Heart left ventricle (tissue), 16 donors: ENCODE measurements around the gene ICAM5. TPM values are rescaled to one million over a fixed set of nuclear protein-coding genes. Genes with fewer than 3 reads are reported as not detected.
A peak's percentile ranks its signal among the peaks of the same experiment; 100 is the strongest.

ENCODE experiments used
- ATAC-seq, 4 donors: fragments of 200-7000 bp; cut with Tn5 transposase; one replicate each; pipeline ENCODE4 v1.9.1; 2020 to 2022; ENCODE audit warnings: moderate library complexity in 4 of 4, mild to moderate bottlenecking in 3 of 4, moderate number of reproducible peaks in 1 of 4
- DNase-seq, 5 donors: peaks; one replicate each; pipeline ENCODE4 v3.0.0-alpha.2; 2020
- H3K27ac ChIP-seq, 12 donors: fragments of 200-600 bp; sonication (generic) in 4 of 12; one replicate each; pipeline versions ENCODE4 v1.5.0 to v1.8.0; 2016 to 2022; ENCODE audit warnings: mild to moderate bottlenecking in 2 of 12
- H3K27me3 ChIP-seq, 9 donors: fragments of 200-600 bp; sonication (generic) in 2 of 9; one replicate each; pipeline versions ENCODE4 v1.5.1 to v1.8.0; 2016 to 2022; ENCODE audit warnings: mild to moderate bottlenecking in 3 of 9
- H3K36me3 ChIP-seq, 9 donors: fragments of 200-600 bp; sonication (generic) in 2 of 9; one replicate each; pipeline versions ENCODE4 v1.5.0 to v1.8.0; 2018 to 2022; ENCODE audit warnings: mild to moderate bottlenecking in 2 of 9
- H3K4me1 ChIP-seq, 12 donors: fragments of 200-600 bp; sonication (generic) in 4 of 12; one replicate each; pipeline versions ENCODE4 v1.5.0 to v1.8.0; 2016 to 2022; ENCODE audit warnings: mild to moderate bottlenecking in 3 of 12
- H3K4me3 ChIP-seq, 12 donors: fragments of 200-600 bp; sonication (generic) in 4 of 12; one replicate each; pipeline versions ENCODE4 v1.5.0 to v1.8.0; 2017 to 2022; ENCODE audit warnings: mild to moderate bottlenecking in 9 of 12, moderate library complexity in 4 of 12
- H3K9me3 ChIP-seq, 12 donors: fragments of 200-600 bp; sonication (generic) in 4 of 12; one replicate each; pipeline versions ENCODE4 v1.5.0 to v1.8.0; 2016 to 2022; ENCODE audit warnings: mild to moderate bottlenecking in 1 of 12
- POLR2A ChIP-seq, 2 donors: fragments of 450-650 bp; IDR thresholded peaks; one replicate each; pipeline ENCODE4 v1.6.1; 2017; ENCODE audit warnings: antibody characterized with exemption in 2 of 2, mild to moderate bottlenecking in 2 of 2, moderate library complexity in 2 of 2
- WGBS, 4 donors: extraction: QIAGEN DNeasy Blood & Tissue Kit in 2 of 4; methylation state at CpG; one replicate each; pipeline versions ENCODE4 v1.1.5 to v1.1.7; 2013 to 2018; 5-methylcytosine and 5-hydroxymethylcytosine counted together
- intact Hi-C, 10 donors: fragments of 100-400 bp; cut with DNase I; formaldehyde crosslinking; loops; one replicate each; pipeline versions ENCODE4 v1.11.1 to v1.14.2; 2022
- polyA plus RNA-seq, 2 donors: library from polyadenylated mRNA; stranded (reverse); fragments of 200-250 nt; gene quantifications; one replicate each; pipeline ENCODE4 v1.2.3, GENCODE V29; 2013
- total RNA-seq, 9 donors: library from RNA; depleted of rRNA in 2 of 9; stranded (reverse); fragments of >200 nt in 2 of 9; fragmentation: NEBNext Ultra II Directional in 3 of 9; extraction: Animal tissue kit (Norgen Biotek cat#: 25700) in 3 of 9; gene quantifications; one replicate each; pipeline versions ENCODE4 v1.1.0 to v1.2.4, GENCODE V29; 2016 to 2023
- TF ChIP-seq, protein P1 (sequence below), 12 donors: fragments of 200-600 bp; sonication (generic) in 4 of 12; IDR thresholded peaks; one replicate each; pipeline versions ENCODE4 v1.5.0 to v1.8.0; 2018 to 2022; ENCODE audit warnings: antibody characterized with exemption in 12 of 12, mild to moderate bottlenecking in 5 of 12
- donor health status: ischemic (EF 13 %, LVEDD 7.1; RV severe dilation, severe dysfunction).
- donor health status: healthy with polysubstance abuse.
- donor health status: DM: no; HTN: yes; CAD: no.
- donor health status: DM: no; HTN: no; CAD: no.
- donor health status: ischemic (EF 25% LVEDD 6.9; RV normal size, moderate dysfunction).
- donor health status: ischemic (EF 25% LVEDD 5.7; RV mildly dilated, moderate dysfunction).
- donor health status: healthy.
- donor health status: DM: yes; HTN: yes; CAD: no.
- donor health status: ischemic (EF 35%, LVEDD 5.7; RV mildly dilated, moderate dysfunction).
- donor health status: nonischemic (EF 11% LVEDD 7.7; RV severe dilation, severe dysfunction).
- donor health status: DM: yes; HTN: yes; CAD: no.
- donor health status: PGD.
- donor health status: ischemic (EF 29% LVEDD 5.4; RV normal size, mild dysfunction).
- donor health status: nonischemic (EF 23%, LVEDD 6.1; RV moderate dilation, normal function).

Gene ICAM5
- total and polyA plus RNA-seq, 11 donors: 0.11 to 0.98 (median 0.34) TPM; not detected in 2

DNA sequence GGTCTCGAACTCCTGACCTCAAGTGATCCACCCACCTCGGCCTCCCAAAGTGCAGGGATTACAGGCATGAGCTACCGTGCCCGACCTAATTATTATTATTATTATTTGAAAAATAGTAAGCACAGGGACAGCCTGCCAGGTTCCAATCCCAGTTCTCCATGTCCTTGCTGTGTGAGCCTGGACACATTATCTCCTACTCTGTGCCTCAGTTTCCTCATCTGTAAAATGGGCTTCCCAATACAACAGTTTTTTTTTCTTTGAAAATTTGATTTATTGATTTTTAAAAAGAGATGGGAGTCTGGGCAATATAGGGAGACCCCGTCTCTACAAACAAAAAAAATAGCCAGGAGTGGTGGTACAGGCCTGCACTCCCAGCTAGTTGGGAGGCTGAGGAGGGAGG, 16.6 kb downstream of the ICAM5 start:
- ATAC-seq (no peak), DNase-seq (no peak)
- H3K9me3 ChIP-seq: no peaks in the 10 kb centered on the region
- peaks cover 0 to 8% (median 4%) of the 10 kb centered on the region in 9 donors for H3K36me3 ChIP-seq
- intact Hi-C loops: no loop called here
- peaks cover 0 to 16% (median 0%) of the 10 kb centered on the region in 12 donors for H3K4me1 ChIP-seq
- no peak for TF ChIP-seq POLR2A (IDR thresholded peaks at IDR 0.05)
- TF ChIP-seq, protein P1, sequence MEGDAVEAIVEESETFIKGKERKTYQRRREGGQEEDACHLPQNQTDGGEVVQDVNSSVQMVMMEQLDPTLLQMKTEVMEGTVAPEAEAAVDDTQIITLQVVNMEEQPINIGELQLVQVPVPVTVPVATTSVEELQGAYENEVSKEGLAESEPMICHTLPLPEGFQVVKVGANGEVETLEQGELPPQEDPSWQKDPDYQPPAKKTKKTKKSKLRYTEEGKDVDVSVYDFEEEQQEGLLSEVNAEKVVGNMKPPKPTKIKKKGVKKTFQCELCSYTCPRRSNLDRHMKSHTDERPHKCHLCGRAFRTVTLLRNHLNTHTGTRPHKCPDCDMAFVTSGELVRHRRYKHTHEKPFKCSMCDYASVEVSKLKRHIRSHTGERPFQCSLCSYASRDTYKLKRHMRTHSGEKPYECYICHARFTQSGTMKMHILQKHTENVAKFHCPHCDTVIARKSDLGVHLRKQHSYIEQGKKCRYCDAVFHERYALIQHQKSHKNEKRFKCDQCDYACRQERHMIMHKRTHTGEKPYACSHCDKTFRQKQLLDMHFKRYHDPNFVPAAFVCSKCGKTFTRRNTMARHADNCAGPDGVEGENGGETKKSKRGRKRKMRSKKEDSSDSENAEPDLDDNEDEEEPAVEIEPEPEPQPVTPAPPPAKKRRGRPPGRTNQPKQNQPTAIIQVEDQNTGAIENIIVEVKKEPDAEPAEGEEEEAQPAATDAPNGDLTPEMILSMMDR (IDR thresholded peaks at IDR 0.05): no peak
- H3K4me3 ChIP-seq: no peak overlapping the region
- no peak overlapping the region for H3K27ac ChIP-seq
- 94 to 97% (median 95%) methylated on average over 5 of the region's 5 CpGs for WGBS, 4 donors
- H3K27me3 ChIP-seq: peaks cover 0 to 4% (median 0%) of the 10 kb centered on the region in 9 donors

DNA sequence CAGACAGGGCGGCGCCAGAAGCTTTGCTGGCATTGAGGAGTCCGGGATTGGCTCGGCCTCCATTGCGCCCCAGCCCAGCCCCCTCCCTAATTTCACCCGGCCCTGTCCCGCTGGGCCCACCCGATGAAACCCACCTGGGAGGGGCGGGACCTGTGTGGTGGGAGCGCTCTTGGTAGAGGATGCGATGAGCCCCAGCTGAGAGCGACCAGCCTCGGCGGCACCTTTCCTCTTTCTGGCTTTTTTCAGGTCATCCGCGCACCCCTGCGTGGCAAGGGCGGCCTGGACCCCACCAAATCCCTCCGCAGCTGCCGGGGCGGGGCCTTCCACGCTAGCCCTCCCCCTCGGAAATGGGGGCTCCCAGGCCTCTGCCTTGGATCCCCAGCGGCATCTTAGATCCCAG, 19.7 kb downstream of the ICAM5 start, which contains the start of gene ZGLP1:
Gene ZGLP1 (minus strand): TSS at position 393 of the 400 bp plus-strand sequence.
- no peak for TF ChIP-seq POLR2A (IDR thresholded peaks at IDR 0.05)
- TF ChIP-seq, protein P1 (IDR thresholded peaks at IDR 0.05): no peak
- WGBS, 4 donors: 92 to 97% (median 94%) methylated on average over 20 to 24 of the region's 24 CpGs
- intact Hi-C loops: no loop called here

DNA sequence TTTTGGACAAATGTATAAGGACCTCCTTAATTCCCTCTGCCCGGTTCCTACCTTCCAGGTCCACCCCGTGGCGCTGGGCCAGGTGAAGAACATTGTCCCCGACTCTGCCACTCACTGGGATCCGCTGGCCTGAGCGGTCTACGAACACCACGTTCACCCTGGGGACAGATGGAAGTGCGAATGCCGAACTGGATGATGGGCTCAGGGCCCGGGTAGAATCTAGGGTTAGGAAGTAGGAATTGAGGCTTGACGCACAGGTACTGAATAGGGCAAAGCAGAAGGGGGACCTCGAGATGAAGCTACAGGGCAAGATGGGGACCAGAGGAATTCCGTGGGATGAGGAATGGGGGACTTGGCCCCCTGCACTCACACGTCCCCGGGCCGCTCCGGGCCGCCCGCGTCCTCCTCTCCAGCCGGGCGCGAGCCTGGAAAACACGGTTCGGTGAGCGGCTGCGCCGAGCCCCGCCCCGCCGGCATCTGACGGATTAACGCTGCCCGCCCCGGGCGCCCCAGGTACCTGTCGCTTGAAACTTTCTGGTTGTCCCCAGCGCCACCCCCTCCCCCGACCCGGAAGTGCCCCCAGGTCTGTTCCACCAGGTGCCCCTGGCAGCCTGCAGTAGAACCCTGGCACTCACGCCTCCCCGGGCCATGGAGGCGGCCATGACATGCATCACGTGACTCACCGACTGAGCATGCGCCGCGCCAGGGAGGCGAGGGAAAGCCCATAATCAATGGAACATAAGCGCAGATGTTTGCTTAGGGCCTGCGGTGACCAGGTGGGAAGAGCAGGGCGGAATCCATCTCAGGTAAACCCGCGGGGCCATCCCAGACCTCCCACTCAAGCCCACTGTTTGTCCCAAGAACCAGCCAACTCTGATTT, 25.8 kb downstream of the ICAM5 start, which contains the start of gene FDX2:
Gene FDX2 (minus strand): TSS at position 681 of the 880 bp plus-strand sequence. CDS start 19 bp downstream, at position 662.
- intact Hi-C loops: loop anchor here in 2 of 10 donors (2.0 to 5.0 kb wide), 2 partner anchors 17 to 47 kb away; partner anchors contain the start of gene RAVER1 (in 1 of the 2)
- peak in 1 of 2 donors; percentile 18 for TF ChIP-seq POLR2A (IDR thresholded peaks at IDR 0.05)
- TF ChIP-seq, protein P1 (IDR thresholded peaks at IDR 0.05): no peak
- whole genome bisulfite sequencing, 4 donors: 1 to 2% (median 1%) methylated on average over 42 to 55 of the region's 55 CpGs
- Histone ChIP-seq H3K27me3 (no peaks in the 10 kb centered on the region), H3K9me3 (no peaks in the 10 kb centered on the region), H3K4me3 (peak within 1 kb of the TSS; percentile 52 to 95 (median 80)), H3K36me3 (peaks cover 0 to 50% (median 38%) of the 10 kb centered on the region in 9 donors), H3K4me1 (peaks cover 0 to 20% (median 13%) of the 10 kb centered on the region in 12 donors), H3K27ac (peak within 1 kb of the TSS in 11 of 12 donors; percentile 12 to 77 (median 46))
- DNase-seq (peak; percentile 84 to 94 (median 90)), ATAC-seq (peak; percentile 82 to 95 (median 92))

More for the DNA sequence above, 19.7 kb downstream of the ICAM5 start, which contains the start of gene ZGLP1:
- H3K27me3 ChIP-seq: no peaks in the 10 kb centered on the region
- no peak within 1 kb of the TSS for H3K4me3 ChIP-seq
- no peak for DNase-seq
- peaks cover 0 to 15% (median 0%) of the 10 kb centered on the region in 12 donors for H3K4me1 ChIP-seq
- no peaks in the 10 kb centered on the region for H3K9me3 ChIP-seq
- H3K27ac ChIP-seq: no peak within 1 kb of the TSS
- peak in 1 of 4 donors; percentile 7 for ATAC-seq
- peaks cover 0 to 12% (median 4%) of the 10 kb centered on the region in 9 donors for H3K36me3 ChIP-seq
